HG03558 (cell line): ENCODE measurements around the gene BMPR1B.

ENCODE experiments used
- ATAC-seq: cut with Tn5 transposase; IDR thresholded peaks from one replicate; pipeline ENCODE4 v1.9.1; 2021; ENCODE audit warnings: moderate number of reproducible peaks; ENCODE audit not compliant: unreplicated experiment; ENCODE audit errors: extremely low read depth

Gene BMPR1B

GRCh38 chr4:95204267-95204844 lies 446.6 kb downstream of the BMPR1B start:
- no peak for ATAC-seq

DNA sequence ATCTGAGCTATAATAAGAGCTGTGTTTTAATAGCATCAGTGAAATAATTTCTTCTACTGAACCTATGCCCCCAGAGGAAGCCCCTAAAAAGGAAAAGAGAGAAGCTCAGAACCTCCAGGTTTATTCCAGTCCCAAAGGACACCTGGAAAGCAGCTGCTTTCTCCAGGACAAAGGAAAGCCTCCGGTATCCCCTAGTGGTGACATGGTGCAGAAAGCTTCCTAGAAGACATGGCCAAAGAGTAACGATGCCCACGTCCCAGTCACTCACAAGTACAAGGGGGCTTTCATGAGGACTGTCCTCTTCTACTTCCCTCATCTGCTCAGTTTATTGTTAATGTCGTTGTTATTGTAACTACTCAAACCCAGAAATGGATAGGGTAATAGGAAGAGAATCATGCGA lies 447.1 kb downstream of the BMPR1B start:
- no peak for ATAC-seq
